Measurements from ENCODE around the gene NHLRC2. TPM values are rescaled to one million over a fixed set of nuclear protein-coding genes. Genes with fewer than 3 reads are reported as not detected.

NHLRC2 gene
- total and polyA plus RNA-seq, 2 experiments from 2014 or later = 15.5 to 28.1 TPM

DNA sequence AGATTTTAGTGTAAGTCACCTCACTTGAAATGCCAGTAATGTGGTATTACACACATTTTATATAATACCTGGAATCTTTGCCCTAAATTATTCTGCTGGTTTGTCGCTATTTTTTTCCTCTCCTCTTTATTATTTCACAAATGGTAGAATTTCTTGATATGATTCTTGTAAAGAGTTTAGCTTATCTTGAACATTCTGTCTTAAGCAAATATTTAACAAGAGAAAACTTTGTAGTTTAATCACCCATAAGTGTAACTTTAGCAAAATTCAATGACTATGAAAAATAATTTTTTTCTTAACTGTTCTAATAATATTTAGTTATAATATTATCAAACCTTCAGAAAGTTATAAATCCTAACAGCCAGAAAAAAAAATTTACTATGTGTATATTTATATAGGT, 56.7 kb downstream of the NHLRC2 start:
- ATAC-seq (no peak), DNase-seq (ENCODE audit: low spot score) (no peak)
- Histone ChIP-seq H4K20me1 (replicated peaks; ENCODE audit: insufficient read depth) (no peaks in the 10 kb centered on the region), H3K27ac (ENCODE audit: low read depth) (no peak overlapping the region), H3F3A (replicated peaks; ENCODE audit: low read depth) (no peaks in the 10 kb centered on the region), H3K36me3 (ENCODE audit: insufficient read depth) (peaks cover 10% of the 10 kb centered on the region; the same call in 1 of the 2 replicates), H2AFZ (no peak overlapping the region), H3K4me2 (no peak overlapping the region), H3K79me2 (replicated peaks; ENCODE audit: insufficient read depth) (no peaks in the 10 kb centered on the region), H3K27me3 (ENCODE audit: insufficient read depth) (no peaks in the 10 kb centered on the region), H3K9me2 (ENCODE audit: insufficient read depth) (no peaks in the 10 kb centered on the region), H3K4me1 (ENCODE audit: insufficient read depth) (no peaks in the 10 kb centered on the region), H3K4me3 (no peak overlapping the region)
- Mint-ChIP-seq H3K4me1 (no peaks in the 10 kb centered on the region), H3K27ac (no peak overlapping the region), H3K36me3 (ENCODE audit: low read depth) (peaks cover 9% of the 10 kb centered on the region; the same call in 2 of the 3 replicates), H3K9me3 (no peaks in the 10 kb centered on the region), H3K4me3 (no peak overlapping the region), H3K27me3 (ENCODE audit: insufficient read depth, low read depth, poor library complexity) (no peaks in the 10 kb centered on the region)
- TF ChIP-seq, protein P1, sequence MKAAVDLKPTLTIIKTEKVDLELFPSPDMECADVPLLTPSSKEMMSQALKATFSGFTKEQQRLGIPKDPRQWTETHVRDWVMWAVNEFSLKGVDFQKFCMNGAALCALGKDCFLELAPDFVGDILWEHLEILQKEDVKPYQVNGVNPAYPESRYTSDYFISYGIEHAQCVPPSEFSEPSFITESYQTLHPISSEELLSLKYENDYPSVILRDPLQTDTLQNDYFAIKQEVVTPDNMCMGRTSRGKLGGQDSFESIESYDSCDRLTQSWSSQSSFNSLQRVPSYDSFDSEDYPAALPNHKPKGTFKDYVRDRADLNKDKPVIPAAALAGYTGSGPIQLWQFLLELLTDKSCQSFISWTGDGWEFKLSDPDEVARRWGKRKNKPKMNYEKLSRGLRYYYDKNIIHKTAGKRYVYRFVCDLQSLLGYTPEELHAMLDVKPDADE (IDR thresholded peaks at IDR 0.05) = no peak
- no peak for TF ChIP-seq STAT1 (IDR thresholded peaks at IDR 0.05; ENCODE audit: unreplicated experiment)
- TF ChIP-seq, protein P2, sequence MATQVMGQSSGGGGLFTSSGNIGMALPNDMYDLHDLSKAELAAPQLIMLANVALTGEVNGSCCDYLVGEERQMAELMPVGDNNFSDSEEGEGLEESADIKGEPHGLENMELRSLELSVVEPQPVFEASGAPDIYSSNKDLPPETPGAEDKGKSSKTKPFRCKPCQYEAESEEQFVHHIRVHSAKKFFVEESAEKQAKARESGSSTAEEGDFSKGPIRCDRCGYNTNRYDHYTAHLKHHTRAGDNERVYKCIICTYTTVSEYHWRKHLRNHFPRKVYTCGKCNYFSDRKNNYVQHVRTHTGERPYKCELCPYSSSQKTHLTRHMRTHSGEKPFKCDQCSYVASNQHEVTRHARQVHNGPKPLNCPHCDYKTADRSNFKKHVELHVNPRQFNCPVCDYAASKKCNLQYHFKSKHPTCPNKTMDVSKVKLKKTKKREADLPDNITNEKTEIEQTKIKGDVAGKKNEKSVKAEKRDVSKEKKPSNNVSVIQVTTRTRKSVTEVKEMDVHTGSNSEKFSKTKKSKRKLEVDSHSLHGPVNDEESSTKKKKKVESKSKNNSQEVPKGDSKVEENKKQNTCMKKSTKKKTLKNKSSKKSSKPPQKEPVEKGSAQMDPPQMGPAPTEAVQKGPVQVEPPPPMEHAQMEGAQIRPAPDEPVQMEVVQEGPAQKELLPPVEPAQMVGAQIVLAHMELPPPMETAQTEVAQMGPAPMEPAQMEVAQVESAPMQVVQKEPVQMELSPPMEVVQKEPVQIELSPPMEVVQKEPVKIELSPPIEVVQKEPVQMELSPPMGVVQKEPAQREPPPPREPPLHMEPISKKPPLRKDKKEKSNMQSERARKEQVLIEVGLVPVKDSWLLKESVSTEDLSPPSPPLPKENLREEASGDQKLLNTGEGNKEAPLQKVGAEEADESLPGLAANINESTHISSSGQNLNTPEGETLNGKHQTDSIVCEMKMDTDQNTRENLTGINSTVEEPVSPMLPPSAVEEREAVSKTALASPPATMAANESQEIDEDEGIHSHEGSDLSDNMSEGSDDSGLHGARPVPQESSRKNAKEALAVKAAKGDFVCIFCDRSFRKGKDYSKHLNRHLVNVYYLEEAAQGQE (IDR thresholded peaks at IDR 0.05; ENCODE audit: unreplicated experiment) = no peak
- no peak for TF ChIP-seq ZNF114 (CRISPR knock-in tag; IDR thresholded peaks at IDR 0.05)
- no peak for TF ChIP-seq ZNF462 (CRISPR knock-in tag; IDR thresholded peaks at IDR 0.05)
- no peak for TF ChIP-seq POLR2AphosphoS5 (IDR thresholded peaks at IDR 0.05; ENCODE audit: low read depth)
- TF ChIP-seq EZH2phosphoT487 (IDR thresholded peaks at IDR 0.05; ENCODE audit: unreplicated experiment) = no peak
- no peak for TF ChIP-seq CREB1 (CRISPR knock-in tag; IDR thresholded peaks at IDR 0.05; ENCODE audit: low read depth)
- no peak for TF ChIP-seq NANOG (IDR thresholded peaks at IDR 0.05; ENCODE audit: borderline replicate concordance)
- TF ChIP-seq ZNF331 (CRISPR knock-in tag; IDR thresholded peaks at IDR 0.05; ENCODE audit: low read depth) = no peak
- TF ChIP-seq EZH2 (IDR thresholded peaks at IDR 0.05; ENCODE audit: low read depth, unreplicated experiment) = no peak

Data from GM23338 (cell line).